Stimulated activated CD8-positive, alpha-beta memory T cell treated with anti-CD3 and anti-CD28 coated beads, Interleukin-15, amount 100 ng/mL, for 4 hours (primary cell): ENCODE measurements around the gene PDCD5.

Source experiments
- DNase-seq, 2 donors: peaks; one replicate each; pipeline ENCODE4 v3.0.0-alpha.2; 2020; ENCODE audit warnings: low read depth in 2 of 2

PDCD5 gene

GRCh38 chr19:32631381-32631780 is 50.4 kb downstream of the PDCD5 start:
- no peak for DNase-seq
